Activated CD8-positive, alpha-beta memory T cell treated with anti-CD3 and anti-CD28 coated beads, Interleukin-2, amount 50 U/mL, for 1 hour (primary cell): ENCODE measurements around the gene ERC1.
"Not testable (repeated sequence)": the region's sequence is repeated elsewhere in the genome, so short reads cannot be mapped to it uniquely, and the experiment has no call there.

ENCODE experiments used
- DNase-seq: peaks from one replicate; pipeline ENCODE4 v3.0.0-alpha.2; 2020; ENCODE audit errors: extremely low read depth

The ERC1 gene

DNA sequence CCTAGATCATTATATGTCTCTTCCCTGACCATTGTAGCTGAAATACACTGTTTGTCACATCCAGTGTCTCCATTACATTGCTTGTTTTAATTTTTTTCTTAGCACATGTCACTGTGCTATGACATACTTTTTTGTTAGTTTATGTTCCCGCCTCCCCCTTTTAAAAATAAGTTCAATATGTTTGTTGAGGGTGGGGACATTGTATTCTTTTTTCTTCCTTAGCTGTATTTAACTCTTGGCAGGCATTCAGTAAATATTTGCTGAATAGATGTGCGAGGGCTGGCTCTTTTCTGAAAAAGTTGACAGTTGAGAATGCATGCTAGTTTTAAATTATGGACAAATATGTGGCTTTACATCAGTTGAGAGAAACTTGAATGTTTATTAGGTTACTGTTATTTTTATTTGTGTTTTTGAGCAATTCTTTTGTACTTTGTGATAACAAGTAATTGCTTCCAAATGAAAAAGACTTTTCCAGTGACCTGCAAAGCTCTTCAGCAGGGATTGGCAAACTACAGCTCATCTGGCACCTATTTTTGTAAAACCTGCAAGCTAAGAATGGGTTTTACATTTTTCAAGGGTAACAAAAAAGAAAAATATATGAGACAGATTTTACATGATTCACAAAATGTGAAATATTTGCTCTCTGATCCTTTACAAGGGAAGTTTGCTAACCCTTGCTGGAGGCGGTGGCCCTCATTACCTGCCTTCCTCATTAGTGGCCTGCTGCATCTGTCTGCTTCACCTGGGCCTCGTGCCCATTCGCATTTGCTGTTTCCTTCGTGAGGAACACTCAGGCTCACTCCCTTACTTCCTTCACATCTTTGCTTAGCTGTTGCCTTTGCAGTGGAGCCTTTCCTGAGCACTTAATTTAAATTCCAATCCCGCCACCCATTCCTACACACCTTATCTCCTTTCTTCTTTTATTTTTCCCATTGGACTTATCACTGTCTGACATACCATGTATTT lies 229.4 kb downstream of the ERC1 start:
- no peak for DNase-seq

DNA sequence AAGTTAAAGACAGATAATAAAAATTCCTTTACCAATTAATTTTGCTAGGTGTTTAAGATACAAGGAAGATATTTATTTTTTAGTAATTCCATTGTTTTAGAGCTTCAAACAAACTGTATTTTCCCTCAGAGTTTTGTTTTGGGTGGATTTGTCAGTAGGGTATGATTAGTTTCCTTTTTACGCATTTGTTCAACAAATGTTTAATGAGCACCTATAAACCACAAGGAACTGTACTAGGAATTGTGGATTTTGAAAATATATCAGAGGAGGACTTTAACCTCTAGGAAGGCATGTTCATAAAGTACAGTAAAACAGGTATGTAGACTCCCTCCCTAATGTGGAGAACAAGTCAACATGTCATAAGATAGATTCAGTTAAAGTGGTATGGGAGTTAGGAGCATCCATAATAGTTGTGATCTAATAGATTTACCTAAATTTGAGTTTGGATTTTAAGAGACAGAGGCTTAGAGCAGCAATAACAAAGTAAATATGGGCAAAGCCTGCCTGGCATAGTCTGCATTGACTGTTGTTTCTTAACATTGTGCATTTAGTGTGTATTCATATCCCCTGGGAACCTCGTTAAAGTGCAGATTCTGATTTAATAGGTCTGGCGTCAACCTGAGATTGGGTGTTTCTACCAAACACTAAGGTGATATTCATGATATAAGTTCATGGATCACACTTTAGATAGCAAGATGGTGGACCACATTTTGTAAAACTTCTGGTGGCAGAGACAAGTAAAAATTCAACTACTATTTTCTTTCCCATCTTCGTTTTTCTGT lies 232.0 kb downstream of the ERC1 start:
- DNase-seq = no peak

DNA sequence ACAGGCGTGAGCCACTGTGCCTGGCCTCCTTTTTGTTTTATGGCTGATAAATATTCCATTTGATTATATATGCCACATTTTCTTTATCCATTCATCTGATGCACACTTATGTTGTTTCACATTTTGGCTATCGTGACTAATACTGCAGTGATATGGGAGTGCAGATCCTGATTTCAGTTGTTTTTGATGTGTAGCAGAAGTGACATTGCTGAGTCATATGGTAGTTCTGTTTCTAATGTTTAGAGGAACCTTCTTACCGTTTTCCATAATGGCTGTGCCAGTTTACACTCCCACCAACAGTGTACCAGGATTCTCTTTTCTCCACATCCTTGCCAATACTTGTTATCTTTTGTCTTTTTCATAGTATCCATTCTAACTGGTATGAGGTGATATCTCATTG lies 235.9 kb downstream of the ERC1 start:
- no peak for DNase-seq

DNA sequence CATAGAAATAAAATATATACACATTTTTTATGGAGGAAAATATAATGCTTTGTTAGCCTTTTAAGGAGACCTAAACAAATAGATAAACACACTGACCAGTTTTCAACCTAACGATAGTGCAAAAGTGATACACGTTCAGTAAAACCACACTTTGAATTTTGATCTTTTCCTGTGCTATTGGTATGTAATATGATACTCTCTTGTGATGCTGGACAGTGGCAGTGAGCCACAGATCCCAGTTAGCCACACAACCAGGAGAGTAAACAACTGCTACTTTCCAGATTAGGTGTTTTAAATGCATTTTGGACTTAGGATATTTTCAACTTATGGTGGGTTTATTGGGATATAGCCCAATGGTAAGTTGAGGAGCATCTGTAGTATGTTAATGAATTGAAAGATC lies 243.1 kb downstream of the ERC1 start:
- no peak for DNase-seq

DNA sequence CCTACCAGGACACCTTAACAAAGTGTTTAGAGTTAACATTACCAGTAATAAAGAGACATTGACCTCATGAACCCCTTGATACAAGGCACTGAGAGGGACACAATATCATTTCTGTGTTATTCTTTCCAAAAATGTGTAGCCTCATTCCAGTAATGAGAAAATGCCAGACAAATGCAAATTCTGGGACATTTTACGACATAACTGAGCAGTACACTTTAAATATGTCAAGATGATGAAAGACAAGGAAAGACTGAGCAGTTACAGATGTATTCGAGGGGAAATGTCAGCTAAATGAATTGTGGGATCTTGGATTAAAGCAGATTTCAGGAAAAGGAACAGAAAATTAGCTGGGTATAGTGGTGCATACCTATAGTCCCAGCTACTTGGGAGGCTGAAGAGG lies 255.6 kb downstream of the ERC1 start:
- DNase-seq = no peak

DNA sequence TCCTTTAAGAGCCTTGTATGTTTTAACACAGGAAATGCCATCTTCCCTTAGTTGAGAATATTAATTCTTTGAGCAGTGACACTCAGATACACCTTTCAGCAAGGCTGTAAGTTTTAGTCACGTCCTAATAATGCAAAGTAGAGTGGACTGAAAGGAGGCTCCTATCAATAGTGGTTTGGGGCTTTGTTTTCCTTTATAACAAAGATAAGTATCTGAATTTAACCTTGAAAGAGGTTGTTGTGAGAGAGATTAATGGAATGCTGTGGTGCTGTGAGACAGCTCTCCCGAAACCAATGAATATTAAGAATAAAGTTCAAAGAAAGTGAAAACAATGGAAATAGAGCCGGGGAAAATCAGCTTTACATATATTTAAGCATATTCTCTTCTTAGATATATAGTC lies 259.6 kb downstream of the ERC1 start:
- DNase-seq = no peak

DNA sequence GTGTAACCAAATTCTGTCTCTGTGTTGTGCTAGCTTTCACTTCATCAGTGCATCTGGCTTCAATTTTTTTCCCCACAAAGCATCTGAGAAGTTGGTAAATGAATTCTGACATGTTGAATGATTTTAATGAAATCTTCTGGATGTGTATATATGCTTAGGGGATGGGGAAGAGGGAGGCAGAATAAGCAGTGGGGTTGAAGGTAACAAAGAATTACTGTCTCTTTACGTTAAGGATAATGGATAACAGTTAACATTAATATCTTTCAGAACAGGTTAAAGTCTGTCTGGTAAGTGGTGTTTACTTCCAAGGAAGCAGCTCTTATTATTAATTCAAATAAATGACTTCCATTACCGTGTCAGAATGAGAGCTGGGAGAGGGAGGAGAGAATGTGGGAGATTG lies 261.7 kb downstream of the ERC1 start:
- DNase-seq = no peak

DNA sequence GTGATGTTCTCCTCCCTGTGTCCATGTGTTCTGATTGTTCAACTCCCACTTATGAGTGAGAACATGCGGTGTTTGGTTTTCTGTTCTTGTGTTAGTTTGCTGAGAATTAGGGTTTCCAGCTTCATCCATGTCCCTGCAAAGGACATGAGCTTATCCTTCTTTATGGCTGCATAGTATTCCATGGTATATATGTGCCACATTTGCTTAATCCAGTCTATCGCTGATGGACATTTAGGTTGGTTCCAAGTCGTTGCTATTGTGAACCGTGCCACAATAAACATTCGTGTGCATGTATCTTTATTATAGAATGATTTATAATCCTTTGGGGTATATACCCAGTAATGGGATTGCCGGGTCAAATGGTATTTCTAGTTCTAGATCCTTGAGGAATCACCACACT lies 264.1 kb downstream of the ERC1 start:
- DNase-seq = not testable (repeated sequence)

DNA sequence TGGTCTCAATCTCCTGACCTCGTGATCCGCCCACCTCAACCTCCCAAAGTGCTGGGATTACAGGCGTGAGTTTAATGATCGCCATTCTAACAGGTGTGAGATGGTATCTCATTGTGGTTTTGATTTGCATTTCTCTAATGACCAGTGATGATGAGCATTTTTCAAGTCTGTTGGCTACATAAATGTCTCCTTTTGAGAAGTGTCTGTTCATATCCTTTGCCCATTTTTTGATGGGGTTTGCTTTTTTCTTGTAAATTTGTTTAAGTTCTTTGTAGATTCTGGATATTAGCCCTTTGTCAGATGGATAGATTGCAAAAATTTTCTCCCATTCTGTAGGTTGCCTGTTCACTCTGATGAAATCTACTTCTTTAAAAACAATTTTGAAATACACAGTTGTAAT lies 264.8 kb downstream of the ERC1 start:
- not testable (repeated sequence) for DNase-seq

DNA sequence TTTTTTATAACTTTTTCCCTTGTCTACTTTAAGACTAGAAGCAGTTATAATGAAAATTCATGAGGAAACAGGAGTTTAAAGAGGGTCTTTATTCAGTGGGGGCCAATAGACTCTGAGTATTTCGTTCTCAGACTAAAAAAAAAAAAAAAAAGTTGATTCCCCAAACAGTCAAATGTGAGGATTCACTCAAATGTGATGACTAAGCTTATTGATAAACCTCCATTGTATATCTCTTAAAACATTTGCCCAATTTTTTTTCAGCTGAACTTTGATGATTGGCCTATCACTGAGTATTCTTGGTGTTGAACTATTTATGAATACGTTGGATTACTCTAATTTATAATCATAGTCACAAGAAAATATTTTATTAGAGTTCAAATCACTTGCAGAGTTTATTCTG lies 265.3 kb downstream of the ERC1 start:
- DNase-seq = no peak

DNA sequence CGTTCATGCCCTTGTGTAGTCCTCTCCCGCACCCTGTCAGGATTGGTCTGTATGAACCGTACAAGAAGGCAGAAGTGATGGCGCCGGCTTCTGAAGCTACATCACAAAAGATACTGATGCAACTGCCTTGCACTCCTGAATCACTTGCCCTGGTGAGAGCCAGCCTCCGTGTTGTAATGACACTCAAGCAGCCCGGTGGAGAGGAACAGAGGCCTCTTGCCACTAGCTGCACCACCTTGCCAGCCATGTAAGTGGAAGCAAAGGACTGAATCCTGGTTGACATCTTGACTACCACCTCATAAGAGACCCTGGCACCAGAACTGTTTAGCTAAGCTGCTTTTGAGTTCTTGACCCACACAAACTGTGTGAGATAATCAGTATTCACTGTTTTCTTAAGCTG lies 266.0 kb downstream of the ERC1 start:
- no peak for DNase-seq

DNA sequence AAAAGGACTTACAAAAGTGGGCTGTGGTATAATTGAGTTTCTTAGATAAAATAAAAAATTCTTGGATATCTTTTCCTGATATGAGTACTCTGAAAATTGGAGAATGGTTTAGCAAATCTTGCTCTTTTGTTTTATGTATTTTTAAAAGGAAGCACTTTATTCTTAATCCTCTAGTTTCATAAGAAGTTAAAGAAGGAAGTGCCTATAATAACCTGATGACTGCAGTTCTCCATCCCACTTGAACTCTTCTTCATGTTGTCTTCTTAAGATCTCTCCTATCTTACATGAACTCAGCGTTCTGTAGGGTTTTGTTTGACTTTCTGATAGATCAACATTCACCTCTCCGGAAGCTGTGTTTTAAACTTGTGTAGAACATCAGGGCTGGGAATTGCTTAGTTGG lies 271.0 kb downstream of the ERC1 start:
- no peak for DNase-seq

DNA sequence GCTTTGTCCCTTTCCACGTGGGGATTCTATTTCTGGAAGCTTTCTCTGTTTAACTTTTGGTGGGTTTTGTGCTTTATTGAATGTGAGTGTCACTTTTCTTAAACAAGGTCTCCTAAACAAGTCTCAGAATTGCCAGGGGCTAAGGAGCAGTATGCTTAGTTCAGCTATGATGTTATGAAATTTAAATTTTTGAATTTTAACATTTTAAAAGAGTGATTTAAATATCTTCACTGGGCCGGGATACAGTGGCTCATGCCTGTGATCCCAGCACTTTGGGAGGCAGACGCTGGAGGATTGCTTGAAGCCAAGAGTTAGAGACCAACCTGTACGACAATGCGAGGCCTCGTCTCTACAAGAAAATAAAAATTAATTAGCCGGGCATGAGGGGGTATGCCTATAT lies 276.2 kb downstream of the ERC1 start:
- no peak for DNase-seq

DNA sequence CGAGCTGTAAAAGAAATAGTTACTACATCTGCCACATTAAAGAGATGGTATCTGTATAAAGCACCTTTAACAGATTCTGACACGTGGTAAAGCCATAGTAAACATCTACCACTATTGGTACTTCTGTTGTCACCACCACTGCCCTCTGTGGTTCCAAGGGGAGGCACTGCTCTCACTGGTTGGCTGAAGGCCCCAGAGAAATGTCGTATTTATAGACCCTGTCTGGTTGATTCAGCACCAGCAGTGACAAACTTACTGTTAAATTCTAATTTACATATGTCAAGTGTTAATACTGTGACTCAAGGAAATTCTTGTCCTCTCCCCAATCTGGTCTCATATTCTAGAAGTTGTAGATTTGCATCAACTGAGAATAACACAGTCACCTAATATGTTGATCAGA lies 281.1 kb downstream of the ERC1 start:
- no peak for DNase-seq

DNA sequence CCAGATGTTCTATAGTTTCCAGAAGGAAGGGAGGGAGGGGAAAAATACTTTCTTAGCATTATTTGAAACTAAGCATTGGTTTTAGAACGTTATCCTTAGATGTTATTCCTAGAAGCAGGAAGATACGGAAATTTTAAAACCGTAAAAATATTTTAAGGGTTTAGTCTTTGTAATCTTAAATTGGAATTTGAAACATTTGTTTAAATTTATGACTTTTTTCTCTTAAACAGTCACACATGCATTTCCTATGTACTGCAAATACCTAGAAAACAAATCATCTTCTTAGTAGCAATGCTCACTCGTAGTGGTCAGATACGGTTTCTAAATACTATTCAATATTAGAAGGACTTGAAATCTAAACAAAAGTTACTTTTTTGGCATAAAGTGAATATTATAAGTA lies 282.0 kb downstream of the ERC1 start:
- DNase-seq = no peak

DNA sequence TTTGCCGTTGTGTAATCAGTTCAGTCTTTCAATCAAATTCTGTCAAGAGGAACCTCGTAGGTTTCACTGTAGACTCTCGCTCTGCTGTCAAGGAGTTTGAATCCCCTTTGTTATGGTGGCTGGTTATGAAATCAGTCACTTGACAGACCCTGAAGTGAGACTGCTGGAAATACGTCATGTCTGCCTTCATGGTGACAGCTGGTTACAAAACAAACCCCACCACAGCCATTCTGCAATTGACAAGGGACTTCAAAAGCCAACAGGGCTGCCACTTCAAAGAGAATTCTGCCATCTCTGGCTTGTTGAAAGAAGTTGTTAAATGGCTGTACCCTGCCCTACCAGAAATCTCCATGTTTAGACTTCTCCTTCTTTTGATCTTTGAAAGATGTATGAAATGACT lies 286.9 kb downstream of the ERC1 start:
- DNase-seq = peak; percentile 59

DNA sequence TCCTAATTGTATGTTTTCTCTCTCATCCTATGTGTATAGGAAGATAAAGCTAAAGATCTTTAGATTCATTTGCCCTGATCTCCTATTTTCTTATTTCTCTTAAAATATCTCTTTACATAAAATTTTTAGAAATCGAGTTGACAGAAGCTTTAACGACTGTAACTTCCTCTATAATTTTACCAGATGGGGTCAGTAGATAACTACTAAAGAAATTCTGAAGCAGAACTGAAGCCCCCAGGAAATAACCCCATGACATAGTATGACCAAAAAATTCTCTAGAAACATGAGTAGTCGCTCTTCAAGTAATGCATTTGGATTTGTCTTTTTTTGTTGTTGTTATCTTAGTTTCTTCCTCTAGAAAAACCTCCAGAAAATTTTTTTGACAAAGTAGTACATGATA lies 288.0 kb downstream of the ERC1 start:
- DNase-seq = no peak

DNA sequence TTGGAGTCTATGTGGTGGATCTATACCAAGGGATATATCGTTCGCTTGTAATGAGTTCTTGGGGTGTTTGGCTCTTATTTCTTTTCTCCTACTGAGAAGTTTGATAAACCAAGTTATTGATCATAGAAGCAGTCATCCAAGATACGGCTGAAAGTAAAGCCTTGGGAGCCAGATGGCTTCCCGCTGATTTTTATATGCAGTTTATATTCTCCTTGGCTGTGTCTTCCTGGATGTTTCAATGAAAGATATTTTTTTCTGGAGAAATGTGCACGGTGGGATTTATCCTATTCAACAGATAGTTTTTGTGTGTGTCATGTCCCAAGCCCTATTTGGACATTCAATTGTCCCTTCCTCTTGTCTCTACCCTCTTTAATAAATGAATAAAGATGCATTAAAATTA lies 289.0 kb downstream of the ERC1 start:
- no peak for DNase-seq

DNA sequence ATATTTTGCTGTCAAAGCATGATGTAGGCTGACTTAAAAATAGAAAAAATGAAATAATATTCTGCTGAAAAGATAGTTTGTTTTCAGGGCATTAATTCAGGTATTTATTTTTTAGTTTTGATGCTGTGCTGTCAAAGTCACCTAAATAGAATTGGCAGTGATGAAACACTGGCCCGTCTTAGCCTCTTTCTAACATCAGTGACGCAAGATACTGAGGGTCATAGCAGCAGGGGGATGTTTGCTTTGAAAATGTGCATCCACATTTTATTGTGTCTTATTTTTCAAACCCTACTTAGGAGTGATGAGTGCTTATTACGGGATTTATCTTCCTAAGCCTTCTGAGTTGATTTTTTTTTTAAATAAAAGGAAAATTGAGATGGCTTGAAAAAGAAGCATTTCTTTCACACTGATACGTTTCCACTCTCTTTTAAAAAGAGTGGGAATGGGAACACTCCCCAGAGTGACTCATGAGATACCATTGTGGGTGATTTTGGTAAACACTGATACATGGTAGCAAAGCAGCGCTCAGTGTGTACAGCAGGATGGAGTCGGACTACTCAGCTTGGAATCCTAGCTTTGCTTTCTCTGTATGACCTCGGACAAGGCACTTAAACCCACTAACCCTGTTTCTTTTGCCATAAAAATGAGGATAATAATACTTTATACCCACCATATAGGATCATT lies 290.8 kb downstream of the ERC1 start:
- DNase-seq = no peak

DNA sequence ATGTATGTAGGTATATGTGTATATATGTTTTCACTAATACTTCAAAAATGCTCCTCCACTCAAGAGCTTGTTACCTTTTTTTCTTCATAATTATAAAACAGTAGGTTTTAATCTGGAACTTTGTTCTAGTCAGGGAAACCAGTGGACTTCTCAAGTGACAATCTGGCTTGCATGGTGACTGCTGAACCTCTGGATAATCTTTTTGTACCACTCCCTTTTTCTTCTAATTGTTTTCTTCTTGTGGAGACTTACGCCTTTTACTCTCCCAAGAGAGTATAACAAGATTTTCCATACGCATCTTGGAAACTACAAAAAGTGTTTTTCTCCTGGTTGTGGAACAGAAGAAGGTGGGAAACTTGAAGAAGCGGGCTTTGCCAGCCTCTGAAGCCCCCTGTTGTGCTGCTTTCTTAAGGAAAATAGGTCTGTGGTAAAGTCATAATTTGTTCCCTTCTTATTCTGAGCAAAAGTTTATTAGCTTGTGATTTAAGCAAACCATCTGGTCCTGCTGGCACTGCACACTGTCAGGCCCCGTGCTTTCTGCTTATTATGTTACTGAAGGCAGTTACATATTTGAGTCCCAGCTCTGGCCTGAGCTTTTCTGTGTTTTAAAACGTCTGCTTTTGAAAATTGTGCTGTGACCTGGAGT lies 291.8 kb downstream of the ERC1 start:
- no peak for DNase-seq

DNA sequence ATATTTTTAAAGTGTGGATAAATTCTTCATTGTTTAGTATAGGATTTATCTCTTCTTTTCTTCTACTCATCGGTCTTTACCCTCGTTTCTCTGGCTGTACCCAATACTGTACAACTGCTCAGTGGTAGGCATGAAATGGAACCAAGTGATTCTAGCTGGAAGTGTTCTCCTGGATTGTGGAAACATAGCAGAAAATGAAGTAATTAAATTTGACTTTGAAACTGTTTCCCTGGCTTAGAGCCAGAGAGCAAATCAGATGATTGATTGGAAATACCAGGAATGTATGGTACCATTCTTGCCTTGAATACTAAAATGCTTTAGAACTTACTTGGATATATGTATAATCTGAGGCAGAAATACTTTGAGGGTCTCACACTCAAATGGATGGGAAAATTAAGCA lies 292.3 kb downstream of the ERC1 start:
- DNase-seq = no peak

DNA sequence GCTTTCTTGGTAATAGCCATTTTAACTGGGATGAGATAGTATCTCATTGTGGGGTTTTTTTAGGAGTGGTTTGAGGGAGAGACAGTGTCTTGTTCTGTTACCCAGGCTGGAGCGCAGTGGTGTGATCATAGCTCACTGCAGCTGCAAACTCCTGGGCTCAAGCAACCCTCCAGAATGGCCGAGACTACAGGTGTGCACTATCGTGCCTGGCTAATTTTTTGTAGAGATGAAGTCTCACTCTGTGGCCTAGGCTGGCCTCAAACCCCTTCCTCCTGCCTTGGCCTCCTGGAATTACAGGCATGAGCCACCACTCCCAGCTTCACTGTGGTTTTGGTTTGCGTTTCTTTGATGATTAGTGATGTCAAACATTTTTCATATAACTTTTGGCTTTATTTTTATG lies 293.6 kb downstream of the ERC1 start:
- DNase-seq = no peak
